Neural cell (in vitro differentiated cells): Measurements from ENCODE around the gene ERBB4. TPM values are rescaled to one million over a fixed set of nuclear protein-coding genes. Genes with fewer than 3 reads are reported as not detected.

Experiments
- H2AFZ ChIP-seq: fragments of 200-600, 300-800 bp; sonication (generic), shearing (Covaris generic); 2 replicates; pipeline ENCODE4 v1.6.0; 2014; ENCODE audit warnings: low read depth, mild to moderate bottlenecking, antibody characterized with exemption, low read length, moderate library complexity
- H3F3A ChIP-seq: fragments of 200-600 bp; shearing (Covaris generic); 2 replicates; pipeline ENCODE4 v1.6.1; 2016; ENCODE audit warnings: mild to moderate bottlenecking, moderate library complexity, mixed read lengths, antibody characterized with exemption, low read length; ENCODE audit not compliant: insufficient read depth, poor library complexity, severe bottlenecking
- H3K27ac ChIP-seq: fragments of 200-600, 300-800 bp; sonication (generic), shearing (Covaris generic); 2 replicates; pipeline ENCODE4 v1.5.1; 2014; ENCODE audit warnings: mild to moderate bottlenecking, low read length, moderate library complexity
- H3K27me3 ChIP-seq: fragments of 300-800, 200-600 bp; sonication (generic), shearing (Covaris generic); 2 replicates; pipeline ENCODE4 v1.6.0; 2014; ENCODE audit warnings: mild to moderate bottlenecking, low read depth, low read length, moderate library complexity; ENCODE audit not compliant: insufficient read depth
- H3K36me3 ChIP-seq: fragments of 300-800, 200-600 bp; sonication (generic), shearing (Covaris generic); 2 replicates; pipeline ENCODE4 v1.5.1; 2014; ENCODE audit warnings: mild to moderate bottlenecking, antibody characterized with exemption, low read length, moderate library complexity; ENCODE audit not compliant: insufficient read depth
- H3K4me2 ChIP-seq: fragments of 300-800, 200-600 bp; sonication (generic), shearing (Covaris generic); 2 replicates; pipeline ENCODE4 v1.6.0; 2014; ENCODE audit warnings: mild to moderate bottlenecking, low read length
- H3K4me3 ChIP-seq: fragments of 300-800, 200-600 bp; sonication (generic), shearing (Covaris generic); 2 replicates; pipeline ENCODE4 v1.5.1; 2014; ENCODE audit warnings: mild to moderate bottlenecking, low read length, moderate library complexity
- H3K79me2 ChIP-seq: fragments of 200-600 bp; shearing (Covaris generic); replicated peaks from 2 replicates; pipeline ENCODE4 v1.6.0; 2014; ENCODE audit warnings: mild to moderate bottlenecking, low read length, moderate library complexity; ENCODE audit not compliant: insufficient read depth
- H3K9ac ChIP-seq: fragments of 300-800, 200-600 bp; sonication (generic), shearing (Covaris generic); 2 replicates; pipeline ENCODE4 v1.6.1; 2016; ENCODE audit warnings: mild to moderate bottlenecking, low read length, mixed read lengths
- H3K9me2 ChIP-seq: fragments of 200-600 bp; shearing (Covaris generic); 2 replicates; pipeline ENCODE4 v1.6.1; 2016; ENCODE audit warnings: mild to moderate bottlenecking, low read length, mixed read lengths; ENCODE audit not compliant: insufficient read depth
- H3K9me3 ChIP-seq: fragments of 200-600, 300-800 bp; sonication (generic), shearing (Covaris generic); 2 replicates; pipeline ENCODE4 v1.6.1; 2016; ENCODE audit warnings: mild to moderate bottlenecking, mixed run types, low read length, moderate library complexity, mixed read lengths
- H4K20me1 ChIP-seq: fragments of 200-600 bp; shearing (Covaris generic); 2 replicates; pipeline ENCODE4 v1.6.1; 2016; ENCODE audit warnings: mild to moderate bottlenecking, mixed run types; ENCODE audit not compliant: insufficient read depth
- CTCF ChIP-seq: fragments of 450-650 bp; IDR thresholded peaks from 2 replicates; pipeline ENCODE4 v1.5.1; 2014; ENCODE audit warnings: antibody characterized with exemption, mild to moderate bottlenecking, moderate library complexity; ENCODE audit not compliant: poor library complexity, severe bottlenecking
- EP300 ChIP-seq: fragments of 450-650 bp; conservative IDR thresholded peaks from 2 replicates; pipeline ENCODE4 v1.6.1; 2014; ENCODE audit warnings: antibody characterized with exemption, mild to moderate bottlenecking, moderate library complexity; ENCODE audit not compliant: poor library complexity, severe bottlenecking
- EZH2 ChIP-seq: fragments of 200-600, 300-800 bp; shearing (Covaris generic), sonication (generic); IDR thresholded peaks from 2 replicates; pipeline ENCODE4 v1.6.1; 2014; ENCODE audit warnings: antibody characterized with exemption, low read length, borderline replicate concordance, mild to moderate bottlenecking; ENCODE audit not compliant: insufficient read depth, poor library complexity, severe bottlenecking
- MXI1 ChIP-seq: fragments of 450-650 bp; conservative IDR thresholded peaks from 2 replicates; pipeline ENCODE4 v1.6.1; 2014; ENCODE audit warnings: antibody characterized with exemption, mild to moderate bottlenecking; ENCODE audit not compliant: poor library complexity, severe bottlenecking
- POLR2AphosphoS5 ChIP-seq: IDR thresholded peaks from 2 replicates; pipeline ENCODE4 v1.6.1; 2012
- RAD21 ChIP-seq: fragments of 450-650 bp; conservative IDR thresholded peaks from 2 replicates; pipeline ENCODE4 v1.6.1; 2014; ENCODE audit warnings: antibody characterized with exemption, mild to moderate bottlenecking, moderate library complexity
- REST ChIP-seq: IDR thresholded peaks from 2 replicates; pipeline ENCODE4 v1.6.1; 2012; ENCODE audit warnings: borderline replicate concordance
- SMC3 ChIP-seq: fragments of 450-650 bp; conservative IDR thresholded peaks from 2 replicates; pipeline ENCODE4 v1.6.1; 2014; ENCODE audit warnings: antibody characterized with exemption, mild to moderate bottlenecking, moderate library complexity; ENCODE audit not compliant: poor library complexity
- TAF1 ChIP-seq: IDR thresholded peaks from 2 replicates; pipeline ENCODE4 v1.6.1; 2012; ENCODE audit warnings: low read depth
- polyA plus RNA-seq: library from polyadenylated mRNA; depleted of rRNA; stranded (reverse); fragments of >200 nt; gene quantifications from 2 replicates; pipeline ENCODE4 v1.2.3, GENCODE V29; 2014

Gene ERBB4
- polyA plus RNA-seq, 1 donor from 2014 or later, result 0.69 TPM

GRCh38 chr2:211673133-211673905 is 865.3 kb downstream of the ERBB4 start:
- no peak overlapping the region for H3K9ac ChIP-seq
- H3K9me2 ChIP-seq, result no peaks in the 10 kb centered on the region
- H3K79me2 ChIP-seq, result no peaks in the 10 kb centered on the region
- no peak overlapping the region for H3K27ac ChIP-seq
- H4K20me1 ChIP-seq, result no peaks in the 10 kb centered on the region
- no peak overlapping the region for H2AFZ ChIP-seq
- no peaks in the 10 kb centered on the region for H3K36me3 ChIP-seq
- TF ChIP-seq CTCF (no peak), MXI1 (no peak), EZH2 (no peak), EP300 (no peak), TAF1 (no peak), REST (no peak), POLR2AphosphoS5 (no peak), SMC3 (no peak)
- no peak overlapping the region for H3K4me2 ChIP-seq
- H3F3A ChIP-seq, result no peaks in the 10 kb centered on the region
- no peaks in the 10 kb centered on the region for H3K27me3 ChIP-seq
- H3K9me3 ChIP-seq, result no peaks in the 10 kb centered on the region
- H3K4me3 ChIP-seq, result no peak overlapping the region

GRCh38 chr2:211671977-211672376 is 866.6 kb downstream of the ERBB4 start:
- Histone ChIP-seq H3K36me3 (no peaks in the 10 kb centered on the region), H3K27ac (no peak overlapping the region), H3K9me2 (no peaks in the 10 kb centered on the region), H3K4me2 (no peak overlapping the region), H4K20me1 (no peaks in the 10 kb centered on the region), H3F3A (no peaks in the 10 kb centered on the region), H3K9ac (no peak overlapping the region), H3K27me3 (no peaks in the 10 kb centered on the region), H3K4me3 (no peak overlapping the region), H3K9me3 (no peaks in the 10 kb centered on the region), H2AFZ (no peak overlapping the region), H3K79me2 (no peaks in the 10 kb centered on the region)
- no peak for TF ChIP-seq EP300
- no peak for TF ChIP-seq MXI1
- no peak for TF ChIP-seq EZH2
- TF ChIP-seq POLR2AphosphoS5, result no peak
- TF ChIP-seq TAF1, result no peak
- TF ChIP-seq RAD21, result no peak
- TF ChIP-seq SMC3, result no peak
- no peak for TF ChIP-seq CTCF
- no peak for TF ChIP-seq REST
